HepG2 (cell line): ENCODE measurements around the gene SCRN3. TPM values are rescaled to one million over a fixed set of nuclear protein-coding genes. Genes with fewer than 3 reads are reported as not detected.

Source experiments
- ATF7 ChIP-seq, 2 experiments: fragments of 450-650 bp in 1 of 2; sonication (generic) in 1 of 2; formaldehyde crosslinking in 1 of 2; IDR thresholded peaks; 2 replicates each; pipeline versions ENCODE4 v1.4.0 to v1.6.1; 2016 to 2020; ENCODE audit warnings: antibody characterized with exemption in 1 of 2, mild to moderate bottlenecking in 1 of 2, missing genetic modification reagents in 1 of 2
- DMAP1 ChIP-seq: IDR thresholded peaks from 2 replicates; pipeline ENCODE4 v1.6.1; 2016
- FLYWCH1 ChIP-seq: sonication (generic); formaldehyde crosslinking; IDR thresholded peaks from 2 replicates; pipeline ENCODE4 v1.8.1; 2023; ENCODE audit warnings: mild to moderate bottlenecking, missing genetic modification reagents
- FOXK2 ChIP-seq: fragments of 450-650 bp; IDR thresholded peaks from 2 replicates; pipeline ENCODE4 v1.6.1; 2016
- JUNB ChIP-seq: sonication (generic); formaldehyde crosslinking; IDR thresholded peaks from 2 replicates; pipeline ENCODE4 v1.8.0; 2022; ENCODE audit warnings: missing genetic modification reagents, mild to moderate bottlenecking, borderline replicate concordance
- KDM4B ChIP-seq: sonication (generic); formaldehyde crosslinking; IDR thresholded peaks from 2 replicates; pipeline ENCODE4 v1.4.0; 2020; ENCODE audit warnings: missing genetic modification reagents
- MAX ChIP-seq: IDR thresholded peaks from 2 replicates; pipeline ENCODE4 v1.6.1; 2012; ENCODE audit warnings: inconsistent platforms
- NPAS2 ChIP-seq: sonication (generic); formaldehyde crosslinking; IDR thresholded peaks from 2 replicates; pipeline ENCODE4 v1.8.0; 2022; ENCODE audit warnings: mild to moderate bottlenecking, missing genetic modification reagents, borderline replicate concordance
- PLSCR1 ChIP-seq: sonication (generic); formaldehyde crosslinking; IDR thresholded peaks from 2 replicates; pipeline ENCODE4 v1.5.0; 2020; ENCODE audit warnings: missing genetic modification reagents, mild to moderate bottlenecking, borderline replicate concordance
- SMYD3 ChIP-seq: sonication (generic); formaldehyde crosslinking; IDR thresholded peaks from 2 replicates; pipeline ENCODE4 v1.8.1; 2023; ENCODE audit warnings: mild to moderate bottlenecking, missing genetic modification reagents
- YEATS4 ChIP-seq: sonication (generic); formaldehyde crosslinking; IDR thresholded peaks from 2 replicates; pipeline ENCODE4 v1.4.0; 2020; ENCODE audit warnings: missing genetic modification reagents, borderline replicate concordance
- ZFP1 ChIP-seq: IDR thresholded peaks from 2 replicates; pipeline ENCODE4 v1.6.1; 2016
- ZFP90 ChIP-seq: sonication (generic); formaldehyde crosslinking; IDR thresholded peaks from 2 replicates; pipeline ENCODE4 v1.8.0; 2022; ENCODE audit warnings: missing genetic modification reagents, mild to moderate bottlenecking, inconsistent platforms, borderline replicate concordance
- ZNF256 ChIP-seq: sonication (generic); formaldehyde crosslinking; conservative IDR thresholded peaks from 2 replicates; pipeline ENCODE4 v1.4.0; 2020; ENCODE audit warnings: missing genetic modification reagents
- ZNF337 ChIP-seq: sonication (generic); formaldehyde crosslinking; IDR thresholded peaks from 2 replicates; pipeline ENCODE4 v1.5.1; 2020; ENCODE audit warnings: missing genetic modification reagents, low read depth, mild to moderate bottlenecking, borderline replicate concordance
- ZNF563 ChIP-seq: sonication (generic); formaldehyde crosslinking; IDR thresholded peaks from 2 replicates; pipeline ENCODE4 v1.8.0; 2022; ENCODE audit warnings: mild to moderate bottlenecking, moderate library complexity, missing genetic modification reagents
- polyA plus RNA-seq, 8 experiments: library from polyadenylated mRNA; depleted of rRNA in 3 of 8; stranded (reverse) in 7 of 8; unstranded in 1 of 8; fragments of >200 nt; fragmentation: Illumina TruSeq in 4 of 8; extraction: Trizol in 4 of 8; gene quantifications; 2 replicates each; pipeline versions ENCODE4 v1.2.1 to v1.2.3, GENCODE V29; 2011 to 2016; ENCODE audit warnings: low read depth in 4 of 8, missing spikeins in 1 of 8, mixed read lengths in 1 of 8; ENCODE audit not compliant: insufficient read depth in 1 of 8
- total RNA-seq, 5 experiments: library from RNA; depleted of rRNA; stranded (reverse); fragments of >200 nt; fragmentation: Illumina TruSeq; extraction: Trizol; gene quantifications; 2 replicates each; pipeline ENCODE4 v1.2.3, GENCODE V29; 2016; ENCODE audit warnings: low read depth in 1 of 5
- TF ChIP-seq, protein P1 (sequence below): sonication (generic); formaldehyde crosslinking; IDR thresholded peaks from 2 replicates; pipeline ENCODE4 v1.8.0; 2022; ENCODE audit warnings: missing genetic modification reagents, mild to moderate bottlenecking, borderline replicate concordance
- TF ChIP-seq, protein P2 (sequence below): sonication (generic); formaldehyde crosslinking; IDR thresholded peaks from 2 replicates; pipeline ENCODE4 v1.5.1; 2020; ENCODE audit warnings: mild to moderate bottlenecking, missing genetic modification reagents, moderate library complexity
- TF ChIP-seq, protein P3 (sequence below): IDR thresholded peaks from 2 replicates; pipeline ENCODE4 v1.6.1; 2018; ENCODE audit warnings: missing genetic modification reagents, mild to moderate bottlenecking, missing compliant biosample characterization
- TF ChIP-seq, protein P4 (sequence below): sonication (generic); formaldehyde crosslinking; IDR thresholded peaks from 2 replicates; pipeline ENCODE4 v1.9.0; 2021; ENCODE audit warnings: missing genetic modification reagents, mild to moderate bottlenecking, borderline replicate concordance

Gene SCRN3
- total and polyA plus RNA-seq, 2 of the 13 experiments (the other 11 are each of a cell fraction or from before 2014, with no cell fraction given): 6.6 to 11.3 TPM

DNA sequence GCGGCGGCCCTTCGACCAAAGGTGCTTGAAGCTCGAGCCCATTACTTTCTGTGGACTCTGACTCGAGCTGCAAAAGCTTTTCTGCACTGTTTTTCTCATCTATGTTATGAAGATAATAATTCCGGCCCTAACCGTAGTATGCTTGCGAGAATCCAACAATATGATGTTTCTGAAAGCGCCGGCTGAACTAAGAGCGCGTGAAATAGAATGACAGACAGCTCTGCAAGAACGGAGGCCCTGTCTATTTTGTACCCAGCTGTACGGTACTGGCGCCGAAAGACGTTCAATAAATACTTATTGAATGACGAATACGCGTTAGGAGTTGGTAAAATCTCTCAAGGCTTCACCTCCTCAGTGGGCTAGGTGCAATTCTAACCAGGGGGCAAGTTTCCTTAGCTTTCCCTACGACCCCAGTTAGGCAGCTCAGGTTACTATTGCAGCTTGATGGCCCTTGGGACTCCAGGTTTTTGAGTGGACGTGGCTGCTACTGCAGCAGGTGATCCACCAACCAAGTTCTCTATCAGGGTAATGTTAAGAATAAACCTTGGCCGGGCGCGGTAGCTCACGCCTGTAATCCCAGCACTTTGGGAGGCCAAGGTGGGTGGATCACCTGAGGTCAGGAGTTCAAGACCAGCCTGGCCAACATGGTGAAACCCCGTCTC, 570 bp downstream of the SCRN3 start (continued):
- TF ChIP-seq PLSCR1 (CRISPR knock-in tag) (peak; percentile 56; the same call in 1 of the 2 replicates), FOXK2 (no peak), YEATS4 (CRISPR knock-in tag) (no peak), ZNF256 (CRISPR knock-in tag) (0 out of 2 replicates have a peak, but pooled peaks have one; percentile 17), SMYD3 (CRISPR knock-in tag) (no peak), NPAS2 (CRISPR knock-in tag) (no peak), ZFP90 (CRISPR knock-in tag) (0 out of 2 replicates have a peak, but pooled peaks have one; percentile 30), ATF7 (IDR thresholded peaks at IDR 0.05) (no peak), ATF7 (CRISPR knock-in tag; IDR thresholded peaks at IDR 0.05) (no peak), JUNB (no peak), DMAP1 (CRISPR knock-in tag) (0 out of 2 replicates have a peak, but pooled peaks have one; percentile 27), ZFP1 (CRISPR knock-in tag) (peak; percentile 99), ZNF563 (CRISPR knock-in tag) (0 out of 2 replicates have a peak, but pooled peaks have one; percentile 35), MAX (peak; percentile 38; the same call in 1 of the 2 replicates), KDM4B (CRISPR knock-in tag) (no peak), FLYWCH1 (CRISPR knock-in tag) (peak; percentile 66; the same call in 1 of the 2 replicates), ZNF337 (CRISPR knock-in tag) (0 out of 2 replicates have a peak, but pooled peaks have one; percentile 20)
- TF ChIP-seq, protein P1, sequence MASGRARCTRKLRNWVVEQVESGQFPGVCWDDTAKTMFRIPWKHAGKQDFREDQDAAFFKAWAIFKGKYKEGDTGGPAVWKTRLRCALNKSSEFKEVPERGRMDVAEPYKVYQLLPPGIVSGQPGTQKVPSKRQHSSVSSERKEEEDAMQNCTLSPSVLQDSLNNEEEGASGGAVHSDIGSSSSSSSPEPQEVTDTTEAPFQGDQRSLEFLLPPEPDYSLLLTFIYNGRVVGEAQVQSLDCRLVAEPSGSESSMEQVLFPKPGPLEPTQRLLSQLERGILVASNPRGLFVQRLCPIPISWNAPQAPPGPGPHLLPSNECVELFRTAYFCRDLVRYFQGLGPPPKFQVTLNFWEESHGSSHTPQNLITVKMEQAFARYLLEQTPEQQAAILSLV (CRISPR knock-in tag): peak; percentile 23; the same call in 1 of the 2 replicates
- TF ChIP-seq, protein P2, sequence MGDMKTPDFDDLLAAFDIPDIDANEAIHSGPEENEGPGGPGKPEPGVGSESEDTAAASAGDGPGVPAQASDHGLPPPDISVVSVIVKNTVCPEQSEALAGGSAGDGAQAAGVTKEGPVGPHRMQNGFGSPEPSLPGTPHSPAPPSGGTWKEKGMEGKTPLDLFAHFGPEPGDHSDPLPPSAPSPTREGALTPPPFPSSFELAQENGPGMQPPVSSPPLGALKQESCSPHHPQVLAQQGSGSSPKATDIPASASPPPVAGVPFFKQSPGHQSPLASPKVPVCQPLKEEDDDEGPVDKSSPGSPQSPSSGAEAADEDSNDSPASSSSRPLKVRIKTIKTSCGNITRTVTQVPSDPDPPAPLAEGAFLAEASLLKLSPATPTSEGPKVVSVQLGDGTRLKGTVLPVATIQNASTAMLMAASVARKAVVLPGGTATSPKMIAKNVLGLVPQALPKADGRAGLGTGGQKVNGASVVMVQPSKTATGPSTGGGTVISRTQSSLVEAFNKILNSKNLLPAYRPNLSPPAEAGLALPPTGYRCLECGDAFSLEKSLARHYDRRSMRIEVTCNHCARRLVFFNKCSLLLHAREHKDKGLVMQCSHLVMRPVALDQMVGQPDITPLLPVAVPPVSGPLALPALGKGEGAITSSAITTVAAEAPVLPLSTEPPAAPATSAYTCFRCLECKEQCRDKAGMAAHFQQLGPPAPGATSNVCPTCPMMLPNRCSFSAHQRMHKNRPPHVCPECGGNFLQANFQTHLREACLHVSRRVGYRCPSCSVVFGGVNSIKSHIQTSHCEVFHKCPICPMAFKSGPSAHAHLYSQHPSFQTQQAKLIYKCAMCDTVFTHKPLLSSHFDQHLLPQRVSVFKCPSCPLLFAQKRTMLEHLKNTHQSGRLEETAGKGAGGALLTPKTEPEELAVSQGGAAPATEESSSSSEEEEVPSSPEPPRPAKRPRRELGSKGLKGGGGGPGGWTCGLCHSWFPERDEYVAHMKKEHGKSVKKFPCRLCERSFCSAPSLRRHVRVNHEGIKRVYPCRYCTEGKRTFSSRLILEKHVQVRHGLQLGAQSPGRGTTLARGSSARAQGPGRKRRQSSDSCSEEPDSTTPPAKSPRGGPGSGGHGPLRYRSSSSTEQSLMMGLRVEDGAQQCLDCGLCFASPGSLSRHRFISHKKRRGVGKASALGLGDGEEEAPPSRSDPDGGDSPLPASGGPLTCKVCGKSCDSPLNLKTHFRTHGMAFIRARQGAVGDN (CRISPR knock-in tag): peak; percentile 61; the same call in 1 of the 2 replicates
- TF ChIP-seq, protein P3, sequence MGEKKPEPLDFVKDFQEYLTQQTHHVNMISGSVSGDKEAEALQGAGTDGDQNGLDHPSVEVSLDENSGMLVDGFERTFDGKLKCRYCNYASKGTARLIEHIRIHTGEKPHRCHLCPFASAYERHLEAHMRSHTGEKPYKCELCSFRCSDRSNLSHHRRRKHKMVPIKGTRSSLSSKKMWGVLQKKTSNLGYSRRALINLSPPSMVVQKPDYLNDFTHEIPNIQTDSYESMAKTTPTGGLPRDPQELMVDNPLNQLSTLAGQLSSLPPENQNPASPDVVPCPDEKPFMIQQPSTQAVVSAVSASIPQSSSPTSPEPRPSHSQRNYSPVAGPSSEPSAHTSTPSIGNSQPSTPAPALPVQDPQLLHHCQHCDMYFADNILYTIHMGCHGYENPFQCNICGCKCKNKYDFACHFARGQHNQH (CRISPR knock-in tag): peak; percentile 4; the same call in 1 of the 2 replicates
- TF ChIP-seq, protein P4, sequence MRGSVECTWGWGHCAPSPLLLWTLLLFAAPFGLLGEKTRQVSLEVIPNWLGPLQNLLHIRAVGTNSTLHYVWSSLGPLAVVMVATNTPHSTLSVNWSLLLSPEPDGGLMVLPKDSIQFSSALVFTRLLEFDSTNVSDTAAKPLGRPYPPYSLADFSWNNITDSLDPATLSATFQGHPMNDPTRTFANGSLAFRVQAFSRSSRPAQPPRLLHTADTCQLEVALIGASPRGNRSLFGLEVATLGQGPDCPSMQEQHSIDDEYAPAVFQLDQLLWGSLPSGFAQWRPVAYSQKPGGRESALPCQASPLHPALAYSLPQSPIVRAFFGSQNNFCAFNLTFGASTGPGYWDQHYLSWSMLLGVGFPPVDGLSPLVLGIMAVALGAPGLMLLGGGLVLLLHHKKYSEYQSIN (CRISPR knock-in tag): peak; percentile 38; the same call in 1 of the 2 replicates
